NCI-H2227 (cell line): ENCODE measurements around the gene RARB.

Source experiments
- DNase-seq: peaks from one replicate; lab custom pipeline; 2025; ENCODE audit not compliant: unreplicated experiment; lab: John Stamatoyannopoulos, UW

Gene RARB

DNA sequence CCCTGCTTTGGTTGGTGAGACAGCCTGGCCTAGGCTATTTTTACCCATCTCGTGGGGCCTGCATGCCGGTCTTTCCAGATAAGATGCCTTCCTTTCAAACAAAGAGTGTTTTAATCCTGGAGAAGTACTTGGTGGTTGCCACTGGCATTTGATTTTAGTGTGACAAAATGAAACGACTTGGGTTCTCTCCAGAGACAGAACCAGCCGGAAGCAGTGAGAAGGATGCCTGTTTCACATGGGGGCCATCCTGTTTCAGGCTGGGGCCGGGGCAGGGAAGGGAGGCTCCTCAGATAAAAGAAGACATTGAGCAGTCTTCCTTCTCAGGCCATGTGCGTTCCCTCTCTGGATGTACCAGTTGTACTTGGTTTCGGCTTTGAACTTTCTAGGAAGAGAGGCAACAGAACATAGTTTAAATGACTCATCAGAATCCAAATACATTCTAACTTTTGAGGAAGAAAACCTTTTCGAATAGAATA is 161.8 kb downstream of the RARB start:
- no peak for DNase-seq

DNA sequence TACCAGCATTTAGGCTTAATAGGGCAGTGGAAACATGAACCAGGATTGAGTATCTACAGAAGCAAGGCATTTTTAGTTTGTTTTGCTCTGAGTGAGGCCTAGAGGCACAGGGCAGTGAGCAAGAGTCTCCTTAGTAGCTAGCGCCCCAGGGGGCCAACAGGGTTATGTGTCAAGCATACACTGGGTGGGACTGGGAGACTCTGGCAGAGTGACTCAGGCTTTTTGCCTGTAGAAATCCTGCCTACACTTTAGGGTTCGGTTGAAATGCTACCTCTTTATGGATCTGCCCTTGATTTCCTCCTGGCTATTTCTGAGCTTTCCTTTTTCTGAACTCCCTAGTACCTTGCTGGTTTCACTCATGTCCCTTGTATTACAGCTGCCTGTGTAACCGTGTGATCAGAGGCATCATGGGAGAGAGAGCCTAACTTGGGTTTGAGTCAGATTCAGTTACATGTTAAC is 164.5 kb downstream of the RARB start:
- DNase-seq, result no peak

DNA sequence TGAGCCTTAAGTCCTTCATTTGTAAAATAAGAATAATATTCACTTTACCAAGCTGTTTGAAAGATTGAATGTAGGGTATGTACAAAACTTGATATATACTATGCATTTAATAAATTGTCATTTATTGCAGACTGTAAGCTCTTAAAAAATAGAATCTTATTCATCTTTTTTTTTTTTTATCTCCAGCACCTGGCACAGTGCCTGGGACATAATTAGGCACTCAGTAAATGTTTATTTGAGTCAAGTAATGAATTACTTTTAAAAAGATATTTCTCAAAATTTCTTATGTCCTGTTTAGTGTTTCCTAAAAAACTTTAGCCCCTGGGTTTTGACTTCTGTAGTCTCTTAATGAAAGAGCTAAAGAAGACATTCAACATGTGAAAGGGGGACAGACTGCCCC is 164.9 kb downstream of the RARB start:
- DNase-seq, result no peak

- DNase-seq, result peak; percentile 42
Measured at GRCh38 chr3:25594007-25594502, 166.0 kb downstream of the RARB start.

- DNase-seq, result no peak
Measured at GRCh38 chr3:25597535-25598101, 169.6 kb downstream of the RARB start.

GRCh38 chr3:25603703-25604102 is 175.6 kb downstream of the RARB start:
- DNase-seq, result no peak

DNA sequence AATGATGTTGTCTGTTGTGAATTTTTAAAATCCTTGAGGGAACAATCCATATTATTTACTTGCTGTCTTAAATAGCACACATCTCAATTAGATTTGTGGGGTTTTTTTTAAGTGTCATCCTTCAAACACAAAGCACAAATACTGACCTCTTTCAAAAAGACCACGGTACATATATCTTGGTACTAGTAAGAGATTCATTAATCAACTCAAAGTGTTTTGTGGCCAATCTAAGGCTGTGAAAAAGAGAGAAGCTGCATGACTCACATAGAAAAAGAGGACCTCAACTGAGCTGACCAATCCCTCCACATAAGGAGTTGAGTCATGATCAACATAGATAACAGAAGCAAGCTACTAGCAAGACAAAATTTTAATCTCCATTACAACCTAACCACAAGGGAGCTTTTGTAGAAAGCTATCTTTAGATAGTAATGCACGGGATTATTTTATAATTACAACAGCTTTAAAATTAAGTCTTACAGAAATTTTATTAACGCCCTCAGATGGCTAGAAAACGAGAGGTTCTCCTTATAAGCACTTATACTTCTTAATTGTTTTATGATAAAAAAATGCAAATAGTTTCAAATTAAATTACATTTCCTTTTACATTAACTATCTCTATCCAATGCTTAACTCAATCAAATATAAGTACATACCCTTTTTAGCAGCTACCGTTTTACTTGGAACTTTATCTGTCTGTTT is 176.2 kb downstream of the RARB start:
- no peak for DNase-seq

DNA sequence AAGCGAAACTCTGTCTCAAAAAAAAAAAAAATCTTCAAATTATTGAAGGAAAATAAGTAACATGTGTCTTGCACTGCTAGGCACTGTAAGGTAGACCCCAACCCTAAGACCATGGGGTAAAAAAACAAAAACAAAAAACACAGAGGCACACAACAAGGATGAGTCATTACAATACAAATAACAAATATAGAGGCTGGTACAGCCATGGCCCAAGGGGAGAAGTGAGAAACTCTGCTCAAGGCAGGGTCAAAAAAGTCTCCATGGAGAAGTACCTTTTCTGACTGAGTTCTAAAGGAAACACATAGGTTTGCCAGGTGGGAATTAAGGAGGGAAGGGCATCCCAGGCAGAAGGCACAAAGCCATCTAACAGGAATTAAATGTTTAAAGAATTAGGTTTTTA is 182.1 kb downstream of the RARB start:
- DNase-seq, result no peak

- no peak for DNase-seq
Measured at GRCh38 chr3:25610779-25611178, 182.7 kb downstream of the RARB start.

GRCh38 chr3:25611193-25611592 is 183.1 kb downstream of the RARB start:
- no peak for DNase-seq

- DNase-seq, result no peak
Measured at GRCh38 chr3:25618028-25618427, 190.0 kb downstream of the RARB start.

DNA sequence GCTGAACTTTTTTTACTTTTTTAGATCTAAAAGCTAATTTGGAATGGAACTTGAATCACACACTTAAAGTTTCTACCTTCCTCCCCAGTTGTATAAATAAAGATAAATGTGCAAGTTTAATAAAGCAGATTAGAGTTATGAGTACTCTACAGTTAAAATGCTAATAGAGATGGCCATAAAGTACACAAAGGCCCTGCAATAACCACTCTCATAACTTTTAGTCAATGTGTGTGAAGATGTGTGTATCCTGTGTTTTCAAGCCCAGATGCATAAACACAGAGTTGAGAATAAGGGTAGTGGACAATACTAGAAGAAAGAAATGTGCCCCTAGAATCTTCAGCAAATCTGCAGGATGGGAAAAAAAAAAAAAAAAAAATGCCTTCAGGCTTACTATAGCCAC is 191.3 kb downstream of the RARB start:
- no peak for DNase-seq

DNA sequence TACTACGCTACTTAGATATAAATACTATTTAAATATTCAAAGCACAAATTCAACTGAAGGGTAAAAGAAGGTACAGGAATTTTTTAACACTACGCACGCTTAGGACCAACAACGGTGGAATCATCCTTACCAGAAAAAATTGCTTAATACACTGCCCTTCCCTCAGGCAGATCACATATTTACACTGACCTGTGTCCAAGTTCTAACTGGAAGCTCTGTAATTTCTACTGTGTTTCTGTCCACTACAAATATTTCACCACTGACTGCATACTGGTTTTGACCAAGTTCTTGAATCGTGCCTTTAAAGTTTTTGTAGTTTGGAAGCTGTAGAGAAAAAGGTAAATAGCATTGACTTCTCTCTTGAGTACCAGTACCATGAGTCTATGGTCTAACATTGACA is 192.4 kb downstream of the RARB start:
- no peak for DNase-seq

DNA sequence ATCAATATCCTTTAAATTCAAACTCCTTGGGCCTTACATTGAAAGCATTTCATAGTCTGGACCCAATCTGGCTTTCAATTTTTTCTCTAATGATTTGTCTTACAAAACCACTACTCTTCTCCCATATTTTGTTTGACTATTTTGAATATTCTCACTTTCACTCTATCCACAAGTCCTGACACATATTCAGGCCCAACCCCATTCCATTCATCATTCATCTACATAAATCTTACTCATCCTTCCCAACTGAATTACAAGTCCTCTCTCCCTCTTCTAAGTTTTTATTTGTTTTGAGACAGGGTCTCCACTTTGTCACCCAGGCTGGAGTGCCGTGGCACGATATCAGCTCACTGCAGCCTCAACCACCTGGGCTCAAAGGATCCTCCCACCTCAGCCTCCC is 193.0 kb downstream of the RARB start:
- no peak for DNase-seq

DNA sequence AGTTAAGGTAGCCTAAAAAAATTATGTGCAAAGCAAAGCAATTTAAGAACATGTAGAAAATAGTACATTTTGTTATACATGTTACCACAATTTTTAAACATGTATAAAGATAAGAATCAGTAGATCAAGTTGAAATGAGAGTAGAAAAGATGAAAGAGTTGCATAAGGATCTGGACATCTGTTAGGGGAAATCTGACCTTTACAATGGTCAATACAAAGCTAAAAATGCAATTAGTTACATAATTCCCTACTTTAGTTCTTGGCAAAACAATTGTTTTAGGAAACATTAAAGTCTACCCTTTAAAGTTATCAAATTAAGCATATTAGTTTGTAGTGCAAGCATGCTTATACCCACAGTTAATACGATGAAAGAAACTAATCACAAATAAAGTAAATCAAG is 203.9 kb downstream of the RARB start:
- DNase-seq, result no peak

- DNase-seq, result no peak
Measured at GRCh38 chr3:25633919-25634318, 205.9 kb downstream of the RARB start.

GRCh38 chr3:25635038-25635437 is 207.0 kb downstream of the RARB start:
- no peak for DNase-seq
